Astrocyte (in vitro differentiated cells and primary cell): ENCODE data around the gene DENND4B.

ENCODE experiments used
- EZH2 ChIP-seq: IDR thresholded peaks from 2 replicates; pipeline ENCODE4 v1.6.1; 2012; ENCODE audit warnings: mild to moderate bottlenecking, low read length, inconsistent platforms; ENCODE audit not compliant: insufficient read depth
- TF ChIP-seq, protein P1 (sequence below): IDR thresholded peaks from 2 replicates; pipeline ENCODE4 v1.5.1; 2011; ENCODE audit warnings: low read depth, mild to moderate bottlenecking, inconsistent platforms, low read length, moderate library complexity; ENCODE audit not compliant: insufficient read depth

- TF ChIP-seq, protein P1, sequence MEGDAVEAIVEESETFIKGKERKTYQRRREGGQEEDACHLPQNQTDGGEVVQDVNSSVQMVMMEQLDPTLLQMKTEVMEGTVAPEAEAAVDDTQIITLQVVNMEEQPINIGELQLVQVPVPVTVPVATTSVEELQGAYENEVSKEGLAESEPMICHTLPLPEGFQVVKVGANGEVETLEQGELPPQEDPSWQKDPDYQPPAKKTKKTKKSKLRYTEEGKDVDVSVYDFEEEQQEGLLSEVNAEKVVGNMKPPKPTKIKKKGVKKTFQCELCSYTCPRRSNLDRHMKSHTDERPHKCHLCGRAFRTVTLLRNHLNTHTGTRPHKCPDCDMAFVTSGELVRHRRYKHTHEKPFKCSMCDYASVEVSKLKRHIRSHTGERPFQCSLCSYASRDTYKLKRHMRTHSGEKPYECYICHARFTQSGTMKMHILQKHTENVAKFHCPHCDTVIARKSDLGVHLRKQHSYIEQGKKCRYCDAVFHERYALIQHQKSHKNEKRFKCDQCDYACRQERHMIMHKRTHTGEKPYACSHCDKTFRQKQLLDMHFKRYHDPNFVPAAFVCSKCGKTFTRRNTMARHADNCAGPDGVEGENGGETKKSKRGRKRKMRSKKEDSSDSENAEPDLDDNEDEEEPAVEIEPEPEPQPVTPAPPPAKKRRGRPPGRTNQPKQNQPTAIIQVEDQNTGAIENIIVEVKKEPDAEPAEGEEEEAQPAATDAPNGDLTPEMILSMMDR: no peak
- TF ChIP-seq EZH2: no peak
These were observed 38.9 kb upstream of the DENND4B start for GRCh38 chr1:153985341-153985912.
